NT2/D1 (cell line): ENCODE data around the gene GYS2.

ENCODE experiments used
- YY1 ChIP-seq: IDR thresholded peaks from 2 replicates; pipeline ENCODE4 v1.6.1; 2011; ENCODE audit not compliant: insufficient read length, insufficient read depth
- ZNF274 ChIP-seq: IDR thresholded peaks from 2 replicates; pipeline ENCODE4 v1.6.1; 2011; ENCODE audit warnings: mild to moderate bottlenecking, low read depth, low read length

DNA sequence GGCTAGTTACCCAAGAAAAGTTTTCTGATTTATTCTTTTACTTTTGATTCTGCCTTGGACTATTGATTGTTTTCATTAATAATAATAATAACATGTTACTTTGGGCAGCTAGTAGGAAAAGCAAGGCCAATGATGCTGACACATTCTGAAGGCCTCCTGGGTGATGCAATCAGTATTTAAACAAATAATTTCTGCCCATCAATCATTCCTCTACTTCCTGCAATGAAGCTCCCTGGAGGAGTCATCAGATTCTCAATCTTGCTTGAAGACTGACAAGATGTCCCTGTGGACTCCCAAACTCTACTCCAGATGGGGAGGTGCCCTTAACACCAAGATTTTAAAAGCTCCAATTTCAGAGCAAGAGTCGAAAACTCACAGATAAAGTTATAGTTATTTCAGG lies 78.6 kb downstream of the GYS2 start, which contains the start of gene SPX:
- no peak for TF ChIP-seq ZNF274
- no peak for TF ChIP-seq YY1
